ENCODE measurements around the gene TRAF3IP1. TPM values are rescaled to one million over a fixed set of nuclear protein-coding genes. Genes with fewer than 3 reads are reported as not detected.

TRAF3IP1 gene
- polyA plus RNA-seq, 3 donors: 1.2 to 1.5 (median 1.5) TPM

DNA sequence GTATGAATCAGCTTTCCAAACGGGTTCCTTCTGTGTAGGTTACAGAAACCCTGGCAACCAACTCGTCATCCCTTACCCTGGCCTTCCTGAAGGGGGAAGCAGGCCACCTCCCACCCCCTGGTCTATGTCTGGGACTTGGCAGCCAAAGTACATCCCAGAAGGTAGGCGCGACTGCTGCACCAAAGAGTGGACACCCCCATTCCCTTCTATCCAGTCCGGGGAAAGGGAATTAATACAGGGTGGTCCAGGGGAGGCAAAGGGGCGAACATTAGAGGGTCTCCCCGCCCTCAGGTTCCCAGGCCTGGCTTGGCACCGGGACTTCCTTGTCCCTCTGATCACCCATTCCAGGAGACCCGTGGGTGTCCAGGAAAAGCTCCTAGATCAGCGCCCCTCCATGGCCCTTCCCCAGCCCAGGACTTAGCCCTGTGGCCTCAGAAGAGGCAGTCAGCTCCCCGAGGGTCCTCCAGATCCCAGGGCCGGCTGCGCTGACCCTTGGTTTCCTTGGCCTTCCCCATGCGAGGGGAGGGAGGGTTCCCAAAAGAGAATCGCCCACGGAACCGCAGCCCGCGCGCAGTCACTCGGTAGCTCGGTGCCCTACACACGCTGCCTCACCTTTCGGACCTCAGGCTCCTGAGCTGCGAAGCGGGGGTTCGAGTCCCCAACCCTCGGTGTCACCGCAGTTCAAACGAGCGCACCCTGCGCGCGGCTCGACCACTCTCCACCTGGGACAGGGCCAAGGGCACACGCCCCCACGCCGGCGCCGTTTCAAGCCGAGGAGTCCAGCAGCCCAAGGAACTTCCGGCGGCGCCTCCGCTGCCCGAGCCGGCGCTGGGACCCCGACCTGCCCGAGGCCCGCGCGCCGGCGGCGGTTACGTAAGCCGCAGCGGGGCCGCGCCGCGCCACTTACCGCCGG, 32.3 kb upstream of the TRAF3IP1 start, which contains the start of gene PER2:
Gene PER2, minus strand, starts transcription at position 874 of the 913 bp plus-strand sequence. CDS start 10,674 bp downstream, outside the sequence.
- WGBS (ENCODE audit: insufficient coverage): under 1% methylated on average over 57 of the region's 65 CpGs
- peaks cover 21 to 24% of the 10 kb centered on the region in 2 donors for H3K4me1 ChIP-seq (ENCODE audit: control insufficient read depth in 1 of 2, insufficient read depth in 2 of 2, low read length in 2 of 2)
- peaks cover 5 to 26% of the 10 kb centered on the region in 2 donors for H3K36me3 Mint-ChIP-seq
- peaks cover 0 to 3% (median 0%) of the 10 kb centered on the region in 7 donors for H3K9me3 Mint-ChIP-seq
- TF ChIP-seq, protein P1, sequence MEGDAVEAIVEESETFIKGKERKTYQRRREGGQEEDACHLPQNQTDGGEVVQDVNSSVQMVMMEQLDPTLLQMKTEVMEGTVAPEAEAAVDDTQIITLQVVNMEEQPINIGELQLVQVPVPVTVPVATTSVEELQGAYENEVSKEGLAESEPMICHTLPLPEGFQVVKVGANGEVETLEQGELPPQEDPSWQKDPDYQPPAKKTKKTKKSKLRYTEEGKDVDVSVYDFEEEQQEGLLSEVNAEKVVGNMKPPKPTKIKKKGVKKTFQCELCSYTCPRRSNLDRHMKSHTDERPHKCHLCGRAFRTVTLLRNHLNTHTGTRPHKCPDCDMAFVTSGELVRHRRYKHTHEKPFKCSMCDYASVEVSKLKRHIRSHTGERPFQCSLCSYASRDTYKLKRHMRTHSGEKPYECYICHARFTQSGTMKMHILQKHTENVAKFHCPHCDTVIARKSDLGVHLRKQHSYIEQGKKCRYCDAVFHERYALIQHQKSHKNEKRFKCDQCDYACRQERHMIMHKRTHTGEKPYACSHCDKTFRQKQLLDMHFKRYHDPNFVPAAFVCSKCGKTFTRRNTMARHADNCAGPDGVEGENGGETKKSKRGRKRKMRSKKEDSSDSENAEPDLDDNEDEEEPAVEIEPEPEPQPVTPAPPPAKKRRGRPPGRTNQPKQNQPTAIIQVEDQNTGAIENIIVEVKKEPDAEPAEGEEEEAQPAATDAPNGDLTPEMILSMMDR (IDR thresholded peaks at IDR 0.05): no peak
- H3K27ac Mint-ChIP-seq: peak within 1 kb of the TSS; percentile 88 to 97 (median 94)
- H4K20me1 ChIP-seq (ENCODE audit: insufficient read depth, low read length): peaks cover 36% of the 10 kb centered on the region
- no peaks in the 10 kb centered on the region for H3K9me3 ChIP-seq (replicated peaks in 1 of 2; ENCODE audit: control insufficient read depth in 1 of 2, insufficient read depth in 1 of 2, low read length in 2 of 2)
- DNase-seq: peak; percentile 83 to 93 (median 86)
- H3K27ac ChIP-seq (ENCODE audit: low read depth in 1 of 2, low read length in 2 of 2): peak within 1 kb of the TSS; percentile 78 to 92
- peak within 1 kb of the TSS; percentile 80 to 90 (median 89) for H3K4me3 ChIP-seq (replicated peaks in 1 of 3; ENCODE audit: low read depth in 2 of 3, low read length in 3 of 3)
- H3K4me3 Mint-ChIP-seq: peak within 1 kb of the TSS; percentile 86 to 89
- peaks cover 2 to 5% (median 4%) of the 10 kb centered on the region in 3 donors for H3K27me3 Mint-ChIP-seq (ENCODE audit: low read depth in 3 of 3)
- intact Hi-C loops (cut with micrococcal nuclease): loop anchor here in 1 of 2 donors (2.0 kb wide), 1 partner anchor 53 kb away; no protein-coding TSS in a partner anchor
- peak within 1 kb of the TSS; percentile 97 for H3K9ac ChIP-seq (ENCODE audit: insufficient read depth, low read length, poor library complexity, severe bottlenecking)
- H3K27me3 ChIP-seq (ENCODE audit: control insufficient read depth in 2 of 2, insufficient read depth in 2 of 2, low read length in 2 of 2): no peaks in the 10 kb centered on the region
- H3K79me2 ChIP-seq (ENCODE audit: insufficient read depth, low read length): peaks cover 51% of the 10 kb centered on the region
- peaks cover 43% of the 10 kb centered on the region for H3K4me1 Mint-ChIP-seq
- H2AFZ ChIP-seq (ENCODE audit: insufficient read depth, low read depth, low read length, poor library complexity, severe bottlenecking): peak within 1 kb of the TSS; percentile 84
- H3K4me2 ChIP-seq (replicated peaks; ENCODE audit: extremely low read depth, low read length, poor library complexity, severe bottlenecking): peak within 1 kb of the TSS; percentile 90
- H3K36me3 ChIP-seq (replicated peaks in 1 of 2; ENCODE audit: control insufficient read depth in 1 of 2, insufficient read depth in 2 of 2, low read length in 2 of 2): no peaks in the 10 kb centered on the region

Data from CD14-positive monocyte (primary cell).